PC-9 (cell line): Measurements from ENCODE around the gene LAMC1.

Experiments
- CTCF ChIP-seq: fragments of 200-600 bp; sonication (generic); conservative IDR thresholded peaks from 2 replicates; pipeline ENCODE4 v1.6.1; 2017; ENCODE audit warnings: mixed run types, antibody characterized with exemption, mild to moderate bottlenecking, moderate library complexity
- EZH2 ChIP-seq: fragments of 200-600 bp; sonication (generic); IDR thresholded peaks from 2 replicates; pipeline ENCODE4 v1.8.0; 2017; ENCODE audit warnings: antibody characterized with exemption, low read depth

GRCh38 chr1:183129921-183130690 lies 106.9 kb downstream of the LAMC1 start:
- no peak for TF ChIP-seq CTCF
- no peak for TF ChIP-seq EZH2
